Activated T-helper 9 cell treated with anti-CD3 and anti-CD28 coated beads, Interleukin-2, amount 50 U/mL, for 16 hours (primary cell): ENCODE measurements around the gene SLAIN2.
"Not testable (repeated sequence)": the region's sequence is repeated elsewhere in the genome, so short reads cannot be mapped to it uniquely, and the experiment has no call there.

Experiments used
- DNase-seq: peaks from one replicate; pipeline ENCODE4 v3.0.0-alpha.2; 2020; ENCODE audit warnings: low read depth

SLAIN2 gene

GRCh38 chr4:48445704-48446103 is 104.4 kb downstream of the SLAIN2 start:
- DNase-seq = no peak

GRCh38 chr4:48446642-48447041 is 105.3 kb downstream of the SLAIN2 start:
- DNase-seq = no peak

- no peak for DNase-seq
Observed at GRCh38 chr4:48449151-48449550, 107.8 kb downstream of the SLAIN2 start.

GRCh38 chr4:48450740-48451139 is 109.4 kb downstream of the SLAIN2 start:
- DNase-seq = no peak

- not testable (repeated sequence) for DNase-seq
Observed at GRCh38 chr4:48451656-48452055, 110.3 kb downstream of the SLAIN2 start.

GRCh38 chr4:48454591-48454990 is 113.3 kb downstream of the SLAIN2 start:
- no peak for DNase-seq

- no peak for DNase-seq
Observed at GRCh38 chr4:48461000-48461399, 119.7 kb downstream of the SLAIN2 start.

- DNase-seq = no peak
Observed at GRCh38 chr4:48462363-48462762, 121.0 kb downstream of the SLAIN2 start.

GRCh38 chr4:48467442-48467841 is 126.1 kb downstream of the SLAIN2 start:
- DNase-seq = no peak

GRCh38 chr4:48467891-48468290 is 126.6 kb downstream of the SLAIN2 start:
- DNase-seq = no peak

- no peak for DNase-seq
Observed at GRCh38 chr4:48470137-48470536, 128.8 kb downstream of the SLAIN2 start.

GRCh38 chr4:48470570-48470969 is 129.2 kb downstream of the SLAIN2 start:
- DNase-seq = no peak

GRCh38 chr4:48472794-48473193 is 131.5 kb downstream of the SLAIN2 start:
- DNase-seq = no peak

- DNase-seq = no peak
Observed at GRCh38 chr4:48475770-48476169, 134.4 kb downstream of the SLAIN2 start.
